Epithelial cell of esophagus (primary cell): ENCODE results near the gene SRD5A1.

Experiments used
- DNase-seq: peaks from one replicate; pipeline ENCODE4 v3.0.0; 2010; ENCODE audit warnings: low read depth
- H3K4me3 ChIP-seq: 2 replicates; pipeline ENCODE4 v1.5.1; 2011; ENCODE audit warnings: mild to moderate bottlenecking, low read length, control low read depth
- CTCF ChIP-seq: IDR thresholded peaks from 2 replicates; pipeline ENCODE4 v1.5.1; 2011; ENCODE audit warnings: low read depth, mild to moderate bottlenecking, low read length, control low read depth, inconsistent platforms; ENCODE audit not compliant: insufficient read depth; ENCODE audit errors: missing control alignments

Gene SRD5A1

DNA sequence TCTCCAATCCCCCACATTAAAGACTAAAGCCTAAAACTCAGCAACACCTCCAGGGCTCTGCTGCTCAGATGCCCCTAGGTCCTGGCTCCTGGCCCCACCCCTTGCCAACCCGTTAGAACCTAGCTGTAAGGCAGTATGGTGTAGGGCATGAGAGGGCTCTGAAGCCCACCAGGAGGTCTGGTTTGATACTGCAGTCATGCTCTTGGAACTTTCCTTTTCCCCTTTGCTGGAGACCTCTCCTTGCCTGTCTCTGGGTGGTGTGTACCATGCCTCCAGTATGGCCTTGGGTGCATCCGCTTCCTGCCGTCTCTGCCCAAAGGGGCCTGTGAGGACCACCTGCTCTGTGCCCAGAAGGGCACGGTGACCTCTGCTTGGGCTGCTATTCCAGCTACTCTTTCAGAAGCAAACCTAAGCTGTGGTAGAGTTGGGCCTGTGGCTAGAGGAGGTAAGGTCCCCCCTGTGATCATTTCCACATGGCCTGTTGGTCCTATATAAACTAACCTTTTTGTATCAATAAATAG lies 83.4 kb downstream of the SRD5A1 start:
- H3K4me3 ChIP-seq = peak overlapping the region; percentile 70
- TF ChIP-seq CTCF = no peak
- no peak for DNase-seq

- no peak for TF ChIP-seq CTCF
- no peak overlapping the region for H3K4me3 ChIP-seq
- no peak for DNase-seq
Observed at GRCh38 chr5:6717247-6717646, 84.0 kb downstream of the SRD5A1 start.

GRCh38 chr5:6717687-6718086 lies 84.4 kb downstream of the SRD5A1 start:
- no peak for TF ChIP-seq CTCF
- no peak for DNase-seq
- no peak overlapping the region for H3K4me3 ChIP-seq

GRCh38 chr5:6718161-6718681 lies 85.0 kb downstream of the SRD5A1 start:
- no peak overlapping the region for H3K4me3 ChIP-seq
- TF ChIP-seq CTCF = no peak
- no peak for DNase-seq

DNA sequence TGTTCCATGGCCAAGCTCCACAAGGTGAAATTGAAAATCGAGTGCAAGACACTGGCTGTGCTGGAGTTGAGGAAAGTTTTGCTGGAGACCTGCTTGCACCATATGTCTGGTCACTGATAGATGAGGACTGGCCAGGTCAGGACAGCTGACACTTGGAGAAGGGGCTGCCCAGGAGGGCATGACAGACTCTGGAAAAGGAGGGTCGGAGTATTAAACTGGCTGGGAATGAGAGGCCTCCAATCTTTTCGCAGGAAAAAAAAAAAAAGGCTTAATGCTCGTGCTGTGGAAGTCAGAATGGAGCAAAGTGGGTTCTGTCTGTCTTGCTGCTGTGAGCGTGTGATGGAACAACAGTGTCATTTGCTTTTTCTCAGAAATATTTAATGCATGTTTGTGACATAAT lies 85.5 kb downstream of the SRD5A1 start:
- TF ChIP-seq CTCF = no peak
- DNase-seq = no peak
- H3K4me3 ChIP-seq = no peak overlapping the region

DNA sequence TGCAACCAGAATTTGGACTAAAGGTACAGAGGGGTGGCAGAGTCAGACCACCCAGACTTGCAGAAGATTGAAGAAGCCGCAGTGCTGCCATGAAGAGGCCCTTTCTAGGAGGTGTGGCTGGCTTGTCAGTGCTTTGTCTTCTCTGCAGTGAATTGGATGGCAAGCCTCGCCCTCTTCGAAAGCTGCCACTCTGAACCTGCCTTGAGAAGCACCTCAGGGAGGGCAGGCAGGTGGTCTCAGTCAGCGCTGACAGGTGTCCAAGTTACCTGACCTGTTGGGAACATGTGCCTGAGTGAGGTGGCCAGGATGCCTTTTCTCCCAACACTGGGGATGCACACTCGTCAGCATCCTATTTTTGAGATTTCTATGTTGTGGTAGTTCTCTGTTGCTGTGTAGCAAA lies 86.2 kb downstream of the SRD5A1 start:
- no peak for DNase-seq
- no peak for TF ChIP-seq CTCF
- no peak overlapping the region for H3K4me3 ChIP-seq

DNA sequence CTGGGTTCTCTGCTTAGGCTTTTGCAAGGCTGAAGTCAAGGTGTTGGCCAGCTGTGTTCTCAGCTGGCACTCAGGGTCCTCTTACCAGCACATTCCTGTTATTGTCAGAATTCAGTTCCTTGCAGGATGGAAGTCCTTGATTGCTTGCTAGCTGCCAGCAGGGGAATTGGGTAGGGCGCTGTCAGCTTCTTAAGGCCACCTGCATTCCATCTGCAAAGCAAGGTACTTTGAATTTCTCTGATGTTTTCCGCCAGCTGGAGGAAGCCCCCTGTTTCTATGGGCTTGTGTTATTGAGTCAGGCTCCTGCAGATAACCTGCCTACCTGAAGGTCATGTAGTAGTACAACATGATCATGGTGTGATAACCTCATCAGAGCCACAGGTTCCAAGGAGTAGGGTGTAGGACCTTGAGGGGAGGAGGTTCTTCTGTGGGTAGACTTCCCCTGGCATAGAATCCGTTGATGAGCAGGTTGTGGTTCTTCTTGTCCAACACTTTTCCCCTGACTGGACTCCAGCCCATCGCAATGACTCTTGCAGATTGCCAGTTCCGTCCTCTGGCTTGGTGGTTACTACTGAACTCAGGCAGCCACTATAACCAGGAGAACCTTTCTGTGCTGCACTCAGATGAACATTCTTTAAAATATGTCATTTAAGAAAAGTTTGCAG lies 86.8 kb downstream of the SRD5A1 start:
- H3K4me3 ChIP-seq = no peak overlapping the region
- no peak for TF ChIP-seq CTCF
- DNase-seq = no peak
